Panc1 (cell line): Measurements from ENCODE around the gene CFDP1. TPM values are rescaled to one million over a fixed set of nuclear protein-coding genes. Genes with fewer than 3 reads are reported as not detected.

Source experiments
- ATAC-seq: fragments of 200-7000 bp; cut with Tn5 transposase; 2 replicates; pipeline ENCODE4 v1.9.1; 2020; ENCODE audit warnings: mild to moderate bottlenecking, moderate library complexity
- BruUV-seq: library from RNA; stranded (reverse); fragments of 400-500 nt; replicated peaks from 2 replicates; lab custom pipeline; 2021; lab: Mats Ljungman, UMichigan
- CTCF ChIA-PET: fragments of 300-600 bp; sonication (Branson Sonifier 250); formaldehyde crosslinking; loops from one replicate; lab custom pipeline; 2022; ENCODE audit warnings: antibody characterized with exemption; lab: Charles Lee
- POLR2A ChIA-PET: fragments of 300-600 bp; sonication (Branson Sonifier 250); formaldehyde crosslinking; loops from one replicate; lab custom pipeline; 2022; ENCODE audit warnings: antibody characterized with exemption; lab: Charles Lee
- DNase-seq: peaks from one replicate; pipeline ENCODE4 v3.0.0-alpha.2; 2010; ENCODE audit warnings: low read depth, low spot score
- H3K27ac ChIP-seq: 2 replicates; pipeline ENCODE4 v1.5.1; 2011; ENCODE audit warnings: mild to moderate bottlenecking, low read length, inconsistent platforms
- H3K27me3 ChIP-seq: fragments of 200-500 bp; sonication (Bioruptor generic); 2 replicates; pipeline ENCODE4 v1.6.0; 2014; ENCODE audit warnings: low read length, inconsistent platforms; ENCODE audit not compliant: control insufficient read depth, insufficient read depth
- H3K36me3 ChIP-seq: fragments of 200-500 bp; sonication (Bioruptor generic); 2 replicates; pipeline ENCODE4 v1.5.1; 2014; ENCODE audit warnings: inconsistent platforms, mild to moderate bottlenecking, low read length, moderate library complexity; ENCODE audit not compliant: control insufficient read depth, insufficient read depth
- H3K4me1 ChIP-seq: 2 replicates; pipeline ENCODE4 v1.5.1; 2011; ENCODE audit warnings: inconsistent platforms, mild to moderate bottlenecking, low read length, moderate library complexity; ENCODE audit not compliant: control insufficient read depth, insufficient read depth
- H3K4me3 ChIP-seq, 2 experiments: 2 replicates each; pipeline ENCODE4 v1.5.1; 2011 to 2012; ENCODE audit warnings: low read depth in 2 of 2, low read length in 2 of 2, mild to moderate bottlenecking in 2 of 2, inconsistent platforms in 1 of 2, moderate library complexity in 1 of 2
- H3K9me3 ChIP-seq: fragments of 200-500 bp; sonication (Bioruptor generic); 2 replicates; pipeline ENCODE4 v1.5.1; 2014; ENCODE audit warnings: low read depth, mild to moderate bottlenecking, inconsistent platforms, low read length, moderate library complexity; ENCODE audit not compliant: control insufficient read depth, insufficient read depth
- CTCF ChIP-seq: fragments of 450-650 bp; IDR thresholded peaks from 2 replicates; pipeline ENCODE4 v1.5.1; 2017; ENCODE audit warnings: mild to moderate bottlenecking
- POLR2AphosphoS5 ChIP-seq: IDR thresholded peaks from 2 replicates; pipeline ENCODE4 v1.6.1; 2012; ENCODE audit warnings: mild to moderate bottlenecking, low read depth, low read length, moderate library complexity
- REST ChIP-seq, 2 experiments: IDR thresholded peaks; 2 replicates each; pipeline ENCODE4 v1.6.1; 2011 to 2012; ENCODE audit warnings: low read depth in 2 of 2, control low read depth in 1 of 2, low read length in 1 of 2, mild to moderate bottlenecking in 1 of 2, moderate library complexity in 1 of 2; ENCODE audit not compliant: insufficient read depth in 1 of 2
- SIN3A ChIP-seq: IDR thresholded peaks from 2 replicates; pipeline ENCODE4 v1.6.1; 2012; ENCODE audit warnings: low read depth, mild to moderate bottlenecking, low read length, moderate library complexity, borderline replicate concordance; ENCODE audit not compliant: insufficient read depth
- TCF7L2 ChIP-seq: IDR thresholded peaks from 2 replicates; pipeline ENCODE4 v1.6.1; 2011; ENCODE audit warnings: mild to moderate bottlenecking, low read depth, low read length, inconsistent platforms
- in situ Hi-C: cut with HindIII; loops from 2 replicates; pipeline ENCODE4 v1.10.0; 2016; ENCODE audit warnings: low sequenced_read_pairs, low pct_unique_long_range_greater_than_20kb
- intact Hi-C: fragments of 100-400 bp; cut with micrococcal nuclease; formaldehyde crosslinking; loops from one replicate; pipeline ENCODE4 v1.10.0; 2022; ENCODE audit not compliant: unreplicated experiment
- total RNA-seq: library from RNA; stranded (reverse); gene quantifications from one replicate; pipeline ENCODE4 v1.2.1, GENCODE V29; 2021; ENCODE audit not compliant: unreplicated experiment

CFDP1 gene
- total RNA-seq, 1 experiment from 2014 or later, result 25.7 TPM

GRCh38 chr16:75401691-75402090, 31.6 kb downstream of the CFDP1 start:
- no TSS peak for BruUV-seq
- intact Hi-C loops, result loop anchor here (2.0 kb wide), 1 partner anchor 203 kb away; no protein-coding TSS in a partner anchor

GRCh38 chr16:75398333-75398732, 35.0 kb downstream of the CFDP1 start:
- CTCF ChIA-PET, result interaction anchor here (0.5 kb wide), 1 partner anchor 106 kb away, joined by 3 read pairs; no protein-coding TSS in a partner anchor
- H3K36me3 ChIP-seq, result no peaks in the 10 kb centered on the region; the same call in 1 of the 2 replicates

More at GRCh38 chr16:75401691-75402090, 31.6 kb downstream of the CFDP1 start:
- H3K36me3 ChIP-seq, result no peaks in the 10 kb centered on the region; the same call in 1 of the 2 replicates
- H3K4me1 ChIP-seq, result no peaks in the 10 kb centered on the region
- CTCF ChIA-PET, result no interaction called here
- DNase-seq, result no peak
- no peaks in the 10 kb centered on the region for H3K27me3 ChIP-seq
- no peak overlapping the region for H3K27ac ChIP-seq
- POLR2A ChIA-PET, result no interaction called here
- TF ChIP-seq POLR2AphosphoS5 (no peak), TCF7L2 (no peak), SIN3A (no peak), REST (IDR thresholded peaks at IDR 0.05; ENCODE audit: insufficient read depth in 1 of 2, low read depth in 2 of 2, low read length in 1 of 2) (no peak), CTCF (no peak)
- in situ Hi-C loops, result no loop called here
- no peak for ATAC-seq
- H3K4me3 ChIP-seq, result no peak overlapping the region
- no peaks in the 10 kb centered on the region for H3K9me3 ChIP-seq

More at GRCh38 chr16:75398333-75398732, 35.0 kb downstream of the CFDP1 start:
- no peak overlapping the region for H3K4me3 ChIP-seq
- ATAC-seq (no peak), DNase-seq (no peak)
- H3K4me1 ChIP-seq, result no peaks in the 10 kb centered on the region
- no TSS peak for BruUV-seq
- no peak for TF ChIP-seq SIN3A
- no peak for TF ChIP-seq REST (IDR thresholded peaks at IDR 0.05; ENCODE audit: insufficient read depth in 1 of 2, low read depth in 2 of 2, low read length in 1 of 2)
- TF ChIP-seq CTCF, result no peak
- no peak for TF ChIP-seq POLR2AphosphoS5
- H3K27ac ChIP-seq, result no peak overlapping the region
- no peaks in the 10 kb centered on the region for H3K9me3 ChIP-seq
- in situ Hi-C loops, result no loop called here
- POLR2A ChIA-PET, result no interaction called here
- intact Hi-C loops, result no loop called here
- no peaks in the 10 kb centered on the region for H3K27me3 ChIP-seq
